ENCODE data around the gene TBC1D23.

TBC1D23 gene

DNA sequence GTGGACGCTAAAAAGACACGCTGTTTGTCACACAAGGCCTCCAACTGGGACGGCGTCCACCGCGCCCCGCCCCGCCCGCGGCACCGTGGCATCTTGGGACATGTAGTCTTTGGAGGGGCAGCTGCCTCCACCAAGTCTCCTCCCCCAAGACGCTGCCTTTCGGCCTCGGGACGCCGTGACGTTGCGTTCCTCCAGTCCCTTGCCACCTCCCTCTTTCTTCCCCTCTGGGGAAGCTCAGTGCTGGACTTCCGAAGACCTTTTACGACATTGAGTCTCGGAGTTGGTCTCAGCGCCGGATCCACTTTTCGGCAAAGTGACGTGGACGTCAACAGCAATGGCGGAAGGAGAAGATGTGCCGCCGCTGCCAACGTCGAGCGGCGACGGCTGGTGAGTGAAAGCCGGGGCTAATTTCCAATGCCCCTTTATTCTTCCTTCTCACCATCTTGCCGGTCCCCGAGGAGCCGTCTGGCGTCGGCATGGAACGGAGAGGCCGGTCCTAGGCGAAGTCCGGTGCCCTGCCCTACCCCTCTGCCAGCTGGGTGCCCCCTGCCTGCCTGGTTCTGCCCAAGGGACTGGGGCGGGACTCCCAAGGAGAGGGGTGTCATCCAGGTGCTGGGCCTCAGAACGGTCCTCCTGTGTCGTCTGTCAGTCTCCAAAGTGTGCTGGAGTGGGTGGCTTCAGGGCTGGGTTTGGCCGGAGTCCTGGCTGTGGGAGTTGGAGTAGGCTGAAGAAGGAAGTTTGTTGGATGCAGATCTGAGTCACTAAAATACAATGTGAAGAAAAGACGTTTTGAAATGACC, at the start of gene TBC1D23 (continued):
- TF ChIP-seq, protein P1, sequence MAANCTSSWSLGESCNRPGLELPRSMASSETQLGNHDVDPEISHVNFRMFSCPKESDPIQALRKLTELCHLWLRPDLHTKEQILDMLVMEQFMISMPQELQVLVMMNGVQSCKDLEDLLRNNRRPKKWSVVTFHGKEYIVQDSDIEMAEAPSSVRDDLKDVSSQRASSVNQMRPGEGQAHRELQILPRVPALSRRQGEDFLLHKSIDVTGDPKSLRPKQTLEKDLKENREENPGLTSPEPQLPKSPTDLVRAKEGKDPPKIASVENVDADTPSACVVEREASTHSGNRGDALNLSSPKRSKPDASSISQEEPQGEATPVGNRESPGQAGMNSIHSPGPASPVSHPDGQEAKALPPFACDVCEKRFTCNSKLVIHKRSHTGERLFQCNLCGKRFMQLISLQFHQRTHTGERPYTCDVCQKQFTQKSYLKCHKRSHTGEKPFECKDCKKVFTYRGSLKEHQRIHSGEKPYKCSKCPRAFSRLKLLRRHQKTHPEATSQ (tag by site-specific recombination; IDR thresholded peaks at IDR 0.05): no peak
- no peak for TF ChIP-seq IKZF3 (tag by site-specific recombination; IDR thresholded peaks at IDR 0.05)
- TF ChIP-seq ZNF174 (tag by site-specific recombination; IDR thresholded peaks at IDR 0.05): no peak
- TF ChIP-seq SCRT2 (tag by site-specific recombination; IDR thresholded peaks at IDR 0.05): no peak
- TF ChIP-seq ZNF707 (tag by site-specific recombination; IDR thresholded peaks at IDR 0.05): no peak
- no peak for TF ChIP-seq HOXD13 (CRISPR knock-in tag; IDR thresholded peaks at IDR 0.05; ENCODE audit: borderline replicate concordance)
- TF ChIP-seq ZNF843 (tag by site-specific recombination; IDR thresholded peaks at IDR 0.05): no peak
- TF ChIP-seq, protein P2, sequence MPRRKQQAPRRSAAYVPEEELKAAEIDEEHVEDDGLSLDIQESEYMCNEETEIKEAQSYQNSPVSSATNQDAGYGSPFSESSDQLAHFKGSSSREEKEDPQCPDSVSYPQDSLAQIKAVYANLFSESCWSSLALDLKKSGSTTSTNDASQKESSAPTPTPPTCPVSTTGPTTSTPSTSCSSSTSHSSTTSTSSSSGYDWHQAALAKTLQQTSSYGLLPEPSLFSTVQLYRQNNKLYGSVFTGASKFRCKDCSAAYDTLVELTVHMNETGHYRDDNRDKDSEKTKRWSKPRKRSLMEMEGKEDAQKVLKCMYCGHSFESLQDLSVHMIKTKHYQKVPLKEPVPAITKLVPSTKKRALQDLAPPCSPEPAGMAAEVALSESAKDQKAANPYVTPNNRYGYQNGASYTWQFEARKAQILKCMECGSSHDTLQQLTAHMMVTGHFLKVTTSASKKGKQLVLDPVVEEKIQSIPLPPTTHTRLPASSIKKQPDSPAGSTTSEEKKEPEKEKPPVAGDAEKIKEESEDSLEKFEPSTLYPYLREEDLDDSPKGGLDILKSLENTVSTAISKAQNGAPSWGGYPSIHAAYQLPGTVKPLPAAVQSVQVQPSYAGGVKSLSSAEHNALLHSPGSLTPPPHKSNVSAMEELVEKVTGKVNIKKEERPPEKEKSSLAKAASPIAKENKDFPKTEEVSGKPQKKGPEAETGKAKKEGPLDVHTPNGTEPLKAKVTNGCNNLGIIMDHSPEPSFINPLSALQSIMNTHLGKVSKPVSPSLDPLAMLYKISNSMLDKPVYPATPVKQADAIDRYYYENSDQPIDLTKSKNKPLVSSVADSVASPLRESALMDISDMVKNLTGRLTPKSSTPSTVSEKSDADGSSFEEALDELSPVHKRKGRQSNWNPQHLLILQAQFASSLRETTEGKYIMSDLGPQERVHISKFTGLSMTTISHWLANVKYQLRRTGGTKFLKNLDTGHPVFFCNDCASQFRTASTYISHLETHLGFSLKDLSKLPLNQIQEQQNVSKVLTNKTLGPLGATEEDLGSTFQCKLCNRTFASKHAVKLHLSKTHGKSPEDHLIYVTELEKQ (tag by site-specific recombination; IDR thresholded peaks at IDR 0.05; ENCODE audit: borderline replicate concordance): no peak
- TF ChIP-seq OSR2 (tag by site-specific recombination; IDR thresholded peaks at IDR 0.05): no peak
- peak; percentile 83 for TF ChIP-seq YY2 (tag by site-specific recombination; IDR thresholded peaks at IDR 0.05)
- TF ChIP-seq, protein P3, sequence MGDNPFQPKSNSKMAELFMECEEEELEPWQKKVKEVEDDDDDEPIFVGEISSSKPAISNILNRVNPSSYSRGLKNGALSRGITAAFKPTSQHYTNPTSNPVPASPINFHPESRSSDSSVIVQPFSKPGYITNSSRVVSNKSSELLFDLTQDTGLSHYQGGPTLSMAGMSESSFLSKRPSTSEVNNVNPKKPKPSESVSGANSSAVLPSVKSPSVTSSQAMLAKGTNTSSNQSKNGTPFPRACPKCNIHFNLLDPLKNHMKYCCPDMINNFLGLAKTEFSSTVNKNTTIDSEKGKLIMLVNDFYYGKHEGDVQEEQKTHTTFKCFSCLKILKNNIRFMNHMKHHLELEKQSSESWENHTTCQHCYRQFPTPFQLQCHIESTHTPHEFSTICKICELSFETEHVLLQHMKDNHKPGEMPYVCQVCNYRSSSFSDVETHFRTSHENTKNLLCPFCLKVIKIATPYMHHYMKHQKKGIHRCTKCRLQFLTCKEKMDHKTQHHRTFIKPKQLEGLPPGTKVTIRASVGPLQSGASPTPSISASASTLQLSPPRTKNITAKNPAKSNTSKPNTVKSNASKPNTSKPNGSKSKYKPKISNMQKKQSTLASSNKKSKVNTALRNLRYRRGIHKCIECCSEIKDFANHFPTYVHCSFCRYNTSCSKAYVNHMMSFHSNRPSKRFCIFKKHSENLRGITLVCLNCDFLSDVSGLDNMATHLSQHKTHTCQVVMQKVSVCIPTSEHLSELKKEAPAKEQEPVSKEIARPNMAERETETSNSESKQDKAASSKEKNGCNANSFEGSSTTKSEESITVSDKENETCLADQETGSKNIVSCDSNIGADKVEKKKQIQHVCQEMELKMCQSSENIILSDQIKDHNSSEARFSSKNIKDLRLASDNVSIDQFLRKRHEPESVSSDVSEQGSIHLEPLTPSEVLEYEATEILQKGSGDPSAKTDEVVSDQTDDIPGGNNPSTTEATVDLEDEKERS (tag by site-specific recombination; IDR thresholded peaks at IDR 0.05): no peak
- no peak for TF ChIP-seq ZNF791 (tag by site-specific recombination; IDR thresholded peaks at IDR 0.05)
- TF ChIP-seq SETDB1 (IDR thresholded peaks at IDR 0.05; ENCODE audit: insufficient read length, low read length): no peak
- TF ChIP-seq ZNF792 (tag by site-specific recombination; IDR thresholded peaks at IDR 0.05): no peak
- TF ChIP-seq GLI2 (tag by site-specific recombination; IDR thresholded peaks at IDR 0.05; ENCODE audit: borderline replicate concordance, low read depth): no peak
- TF ChIP-seq ZEB2 (tag by site-specific recombination; IDR thresholded peaks at IDR 0.05): 0 out of 2 replicates have a peak, but pooled peaks have one; percentile 18
- TF ChIP-seq ZNF133 (tag by site-specific recombination; IDR thresholded peaks at IDR 0.05): no peak
- no peak for TF ChIP-seq ZNF311 (tag by site-specific recombination; IDR thresholded peaks at IDR 0.05; ENCODE audit: borderline replicate concordance)
- TF ChIP-seq PRDM1 (tag by site-specific recombination; IDR thresholded peaks at IDR 0.05): no peak
- no peak for TF ChIP-seq ZNF146 (tag by site-specific recombination; IDR thresholded peaks at IDR 0.05)
- peak; percentile 62 for TF ChIP-seq KLF8 (tag by site-specific recombination; IDR thresholded peaks at IDR 0.05)
- TF ChIP-seq, protein P4, sequence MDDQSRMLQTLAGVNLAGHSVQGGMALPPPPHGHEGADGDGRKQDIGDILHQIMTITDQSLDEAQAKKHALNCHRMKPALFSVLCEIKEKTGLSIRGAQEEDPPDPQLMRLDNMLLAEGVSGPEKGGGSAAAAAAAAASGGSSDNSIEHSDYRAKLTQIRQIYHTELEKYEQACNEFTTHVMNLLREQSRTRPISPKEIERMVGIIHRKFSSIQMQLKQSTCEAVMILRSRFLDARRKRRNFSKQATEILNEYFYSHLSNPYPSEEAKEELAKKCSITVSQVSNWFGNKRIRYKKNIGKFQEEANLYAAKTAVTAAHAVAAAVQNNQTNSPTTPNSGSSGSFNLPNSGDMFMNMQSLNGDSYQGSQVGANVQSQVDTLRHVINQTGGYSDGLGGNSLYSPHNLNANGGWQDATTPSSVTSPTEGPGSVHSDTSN (CRISPR knock-in tag; IDR thresholded peaks at IDR 0.05): no peak
- no peak for TF ChIP-seq ZNF529 (tag by site-specific recombination; IDR thresholded peaks at IDR 0.05; ENCODE audit: insufficient replicate concordance)
- TF ChIP-seq ZNF223 (tag by site-specific recombination; IDR thresholded peaks at IDR 0.05): no peak
- TF ChIP-seq ZNF558 (tag by site-specific recombination; IDR thresholded peaks at IDR 0.05): no peak
- TF ChIP-seq ZNF140 (tag by site-specific recombination; IDR thresholded peaks at IDR 0.05): no peak
- TF ChIP-seq SP7 (tag by site-specific recombination; IDR thresholded peaks at IDR 0.05): peak; percentile 49; the same call in 1 of the 2 replicates
- TF ChIP-seq ZNF501 (tag by site-specific recombination; IDR thresholded peaks at IDR 0.05): no peak
- TF ChIP-seq ZNF521 (tag by site-specific recombination; IDR thresholded peaks at IDR 0.05): no peak
- TF ChIP-seq, protein P5, sequence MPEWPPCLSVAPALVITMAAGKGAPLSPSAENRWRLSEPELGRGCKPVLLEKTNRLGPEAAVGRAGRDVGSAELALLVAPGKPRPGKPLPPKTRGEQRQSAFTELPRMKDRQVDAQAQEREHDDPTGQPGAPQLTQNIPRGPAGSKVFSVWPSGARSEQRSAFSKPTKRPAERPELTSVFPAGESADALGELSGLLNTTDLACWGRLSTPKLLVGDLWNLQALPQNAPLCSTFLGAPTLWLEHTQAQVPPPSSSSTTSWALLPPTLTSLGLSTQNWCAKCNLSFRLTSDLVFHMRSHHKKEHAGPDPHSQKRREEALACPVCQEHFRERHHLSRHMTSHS (tag by site-specific recombination; IDR thresholded peaks at IDR 0.05): no peak
- no peak for TF ChIP-seq ZNF155 (tag by site-specific recombination; IDR thresholded peaks at IDR 0.05)
- peak; percentile 57 for TF ChIP-seq ZNF600 (tag by site-specific recombination; IDR thresholded peaks at IDR 0.05)
